PFSK-1 (cell line): ENCODE data around the gene MAP4K4.

Experiments used
- FOXP2 ChIP-seq: optimal IDR thresholded peaks from 2 replicates; pipeline ENCODE3; 2011; ENCODE audit warnings: borderline replicate concordance, control low read depth, inconsistent platforms; ENCODE audit not compliant: insufficient read depth; ENCODE audit errors: extremely low read length, extremely low read depth
- POLR2AphosphoS5 ChIP-seq: IDR thresholded peaks from 2 replicates; pipeline ENCODE4 v1.6.1; 2012; ENCODE audit warnings: low read depth, mild to moderate bottlenecking, control low read depth, low read length, moderate library complexity
- SIN3A ChIP-seq: IDR thresholded peaks from 2 replicates; pipeline ENCODE4 v1.6.1; 2012; ENCODE audit warnings: mild to moderate bottlenecking, low read length, moderate library complexity, borderline replicate concordance; ENCODE audit not compliant: insufficient read depth
- TAF1 ChIP-seq: IDR thresholded peaks from 2 replicates; pipeline ENCODE4 v1.6.1; 2012; ENCODE audit warnings: low read length, control low read depth, borderline replicate concordance; ENCODE audit not compliant: insufficient read depth
- TF ChIP-seq, protein P1 (sequence below), 2 experiments: IDR thresholded peaks; 2 replicates each; pipeline versions ENCODE4 v1.6.1 to v1.8.0; 2011 to 2012; ENCODE audit warnings: low read depth in 2 of 2, low read length in 2 of 2, control low read depth in 1 of 2, inconsistent platforms in 1 of 2, mild to moderate bottlenecking in 1 of 2, moderate library complexity in 1 of 2; ENCODE audit not compliant: insufficient read depth in 1 of 2

Gene MAP4K4

DNA sequence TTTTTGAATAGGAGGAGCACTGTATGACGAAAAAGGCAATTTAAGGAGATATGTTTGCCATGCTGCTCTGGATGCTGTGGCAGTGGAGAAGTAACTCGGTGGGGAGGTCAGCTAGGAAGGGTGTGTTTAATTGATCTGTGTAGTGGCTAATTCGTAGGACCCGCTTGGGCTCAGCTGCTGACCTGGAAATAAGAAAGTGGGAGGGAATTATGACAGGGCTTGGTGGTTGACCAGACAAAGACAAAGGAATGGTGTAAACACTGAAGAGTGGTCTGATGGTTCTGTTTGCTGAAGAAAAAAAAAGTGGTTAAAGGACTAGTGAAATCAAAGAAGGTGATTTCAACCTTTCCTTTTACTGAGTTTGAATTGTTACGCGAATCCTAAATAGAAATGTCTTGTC is 146.0 kb downstream of the MAP4K4 start:
- TF ChIP-seq POLR2AphosphoS5 (no peak), TAF1 (no peak), FOXP2 (no peak), SIN3A (no peak)
- TF ChIP-seq, protein P1, sequence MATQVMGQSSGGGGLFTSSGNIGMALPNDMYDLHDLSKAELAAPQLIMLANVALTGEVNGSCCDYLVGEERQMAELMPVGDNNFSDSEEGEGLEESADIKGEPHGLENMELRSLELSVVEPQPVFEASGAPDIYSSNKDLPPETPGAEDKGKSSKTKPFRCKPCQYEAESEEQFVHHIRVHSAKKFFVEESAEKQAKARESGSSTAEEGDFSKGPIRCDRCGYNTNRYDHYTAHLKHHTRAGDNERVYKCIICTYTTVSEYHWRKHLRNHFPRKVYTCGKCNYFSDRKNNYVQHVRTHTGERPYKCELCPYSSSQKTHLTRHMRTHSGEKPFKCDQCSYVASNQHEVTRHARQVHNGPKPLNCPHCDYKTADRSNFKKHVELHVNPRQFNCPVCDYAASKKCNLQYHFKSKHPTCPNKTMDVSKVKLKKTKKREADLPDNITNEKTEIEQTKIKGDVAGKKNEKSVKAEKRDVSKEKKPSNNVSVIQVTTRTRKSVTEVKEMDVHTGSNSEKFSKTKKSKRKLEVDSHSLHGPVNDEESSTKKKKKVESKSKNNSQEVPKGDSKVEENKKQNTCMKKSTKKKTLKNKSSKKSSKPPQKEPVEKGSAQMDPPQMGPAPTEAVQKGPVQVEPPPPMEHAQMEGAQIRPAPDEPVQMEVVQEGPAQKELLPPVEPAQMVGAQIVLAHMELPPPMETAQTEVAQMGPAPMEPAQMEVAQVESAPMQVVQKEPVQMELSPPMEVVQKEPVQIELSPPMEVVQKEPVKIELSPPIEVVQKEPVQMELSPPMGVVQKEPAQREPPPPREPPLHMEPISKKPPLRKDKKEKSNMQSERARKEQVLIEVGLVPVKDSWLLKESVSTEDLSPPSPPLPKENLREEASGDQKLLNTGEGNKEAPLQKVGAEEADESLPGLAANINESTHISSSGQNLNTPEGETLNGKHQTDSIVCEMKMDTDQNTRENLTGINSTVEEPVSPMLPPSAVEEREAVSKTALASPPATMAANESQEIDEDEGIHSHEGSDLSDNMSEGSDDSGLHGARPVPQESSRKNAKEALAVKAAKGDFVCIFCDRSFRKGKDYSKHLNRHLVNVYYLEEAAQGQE (IDR thresholded peaks at IDR 0.05; ENCODE audit: insufficient read depth in 1 of 2, low read depth in 2 of 2, low read length in 2 of 2): no peak

DNA sequence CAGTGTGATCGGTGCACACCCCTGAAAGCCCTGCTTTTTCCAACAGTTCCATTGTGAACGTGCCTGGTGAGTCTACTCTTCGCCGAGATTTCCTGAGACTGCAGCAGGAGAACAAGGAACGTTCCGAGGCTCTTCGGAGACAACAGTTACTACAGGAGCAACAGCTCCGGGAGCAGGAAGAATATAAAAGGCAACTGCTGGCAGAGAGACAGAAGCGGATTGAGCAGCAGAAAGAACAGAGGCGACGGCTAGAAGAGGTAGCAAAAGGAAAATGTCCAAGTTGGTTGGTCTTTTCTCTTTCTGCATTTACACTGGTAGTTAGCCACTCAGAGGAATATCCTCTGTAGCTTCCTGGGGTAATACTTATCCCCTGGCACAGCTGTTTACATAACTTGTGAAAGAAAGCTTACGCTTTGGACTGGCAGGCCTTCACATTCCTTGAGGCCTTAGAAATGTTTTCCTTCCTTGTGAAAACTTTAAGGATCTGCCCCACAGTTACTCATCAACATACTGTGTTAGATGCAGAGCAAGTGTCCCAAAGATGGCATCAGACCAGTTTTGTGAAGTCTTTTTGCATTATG is 146.6 kb downstream of the MAP4K4 start:
- no peak for TF ChIP-seq TAF1
- TF ChIP-seq, protein P1 (IDR thresholded peaks at IDR 0.05; ENCODE audit: insufficient read depth in 1 of 2, low read depth in 2 of 2, low read length in 2 of 2): no peak
- no peak for TF ChIP-seq SIN3A
- TF ChIP-seq FOXP2: no peak
- no peak for TF ChIP-seq POLR2AphosphoS5

DNA sequence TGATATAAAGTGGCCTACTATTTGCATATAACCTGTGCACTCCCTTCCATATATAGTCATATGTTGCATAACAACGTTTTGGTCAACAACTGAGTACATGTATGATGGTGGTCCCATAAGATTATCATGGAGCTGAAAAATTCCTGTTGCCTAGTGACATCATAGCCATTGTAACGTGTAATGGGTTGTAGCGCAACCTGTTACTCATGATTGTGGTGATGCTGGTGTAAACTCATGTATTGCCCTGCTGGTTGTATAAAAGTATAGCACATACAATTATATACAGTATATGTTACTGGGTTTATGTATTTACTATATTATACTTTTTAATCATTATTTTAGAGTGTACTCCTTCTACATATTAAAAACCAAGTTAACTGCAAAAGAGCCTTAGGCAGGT is 149.5 kb downstream of the MAP4K4 start:
- no peak for TF ChIP-seq POLR2AphosphoS5

DNA sequence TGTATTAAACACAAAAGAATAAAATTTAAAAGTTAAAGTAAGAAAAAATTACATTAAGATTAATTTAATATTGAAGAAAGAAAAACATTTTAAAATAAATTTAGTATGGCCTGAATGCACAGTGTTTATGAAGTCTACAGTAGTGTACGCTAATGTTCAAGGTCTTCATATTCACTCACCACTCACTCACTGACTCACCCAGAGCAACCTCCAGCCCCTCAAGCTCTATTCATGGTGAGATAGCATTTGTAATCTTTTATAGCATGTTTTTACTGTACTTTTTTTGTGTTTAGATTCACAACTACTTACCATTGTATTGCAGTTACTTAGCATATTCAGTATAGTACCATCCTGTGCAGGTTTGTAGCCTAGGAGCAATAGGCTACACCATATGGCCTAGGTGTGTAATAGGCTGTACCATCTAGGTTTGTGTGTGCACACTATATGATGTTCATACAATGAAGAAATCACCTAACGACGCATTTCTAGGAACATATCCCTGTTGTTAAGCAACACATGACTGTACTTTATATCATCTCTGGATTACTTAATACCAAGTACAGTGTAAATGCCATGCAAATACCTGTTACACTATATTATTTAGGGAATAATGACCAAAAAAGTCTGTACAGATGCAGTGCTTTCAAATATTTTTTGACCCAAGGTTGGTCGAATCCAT is 150.3 kb downstream of the MAP4K4 start:
- TF ChIP-seq POLR2AphosphoS5 (no peak), SIN3A (no peak)

DNA sequence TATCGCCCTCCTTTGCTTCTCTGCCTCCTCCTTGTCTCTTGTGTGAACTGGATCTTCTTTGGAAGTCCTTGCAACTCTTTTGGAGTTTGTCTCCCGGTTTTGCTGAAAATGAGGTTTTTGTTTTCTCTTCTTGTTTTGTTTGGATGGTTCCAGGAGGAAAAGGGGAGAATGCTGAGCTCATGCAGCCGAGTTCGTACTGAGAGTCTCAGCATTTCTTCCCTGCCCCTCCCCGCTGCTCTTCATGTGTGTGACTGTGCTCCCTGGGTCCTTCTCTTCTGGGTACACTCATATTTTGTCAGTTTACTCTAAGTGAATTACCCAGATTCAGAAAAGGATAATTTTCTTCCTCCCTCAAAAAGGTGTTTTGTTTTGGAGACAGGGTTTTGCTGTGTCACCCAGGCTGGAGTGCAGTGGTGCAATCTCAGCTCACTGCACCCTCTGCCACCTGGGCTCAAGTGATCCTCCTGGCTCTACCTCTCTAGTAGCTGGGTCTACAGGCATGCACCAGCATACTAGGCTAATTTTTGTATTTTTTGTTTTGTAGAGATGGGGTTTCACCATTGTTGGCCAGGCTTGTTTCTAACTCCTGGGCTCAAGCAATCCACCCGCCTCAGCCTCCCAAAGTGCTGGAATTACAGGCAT is 151.4 kb downstream of the MAP4K4 start:
- TF ChIP-seq, protein P1 (IDR thresholded peaks at IDR 0.05; ENCODE audit: insufficient read depth in 1 of 2, low read depth in 2 of 2, low read length in 2 of 2): no peak
- TF ChIP-seq POLR2AphosphoS5: no peak

DNA sequence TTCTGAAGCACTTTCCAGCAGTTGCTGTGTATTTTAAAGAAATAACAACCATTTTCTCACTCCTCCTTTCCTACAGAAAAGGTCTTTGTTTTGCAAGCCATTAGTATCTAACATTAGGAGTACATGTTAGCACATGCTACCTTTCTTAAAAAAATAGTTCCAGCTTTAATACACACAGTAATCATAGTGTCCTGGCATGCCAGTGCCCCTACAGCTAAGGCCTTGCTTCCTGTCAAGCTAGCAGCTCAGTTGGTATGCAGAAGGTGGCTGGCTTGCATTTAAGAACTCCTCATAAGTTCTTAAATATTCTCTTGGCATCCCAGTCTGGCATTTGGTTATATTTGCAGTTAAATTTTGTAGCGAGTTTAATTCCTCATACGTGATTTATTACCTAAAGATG is 152.9 kb downstream of the MAP4K4 start:
- no peak for TF ChIP-seq SIN3A
- no peak for TF ChIP-seq TAF1
- no peak for TF ChIP-seq POLR2AphosphoS5

DNA sequence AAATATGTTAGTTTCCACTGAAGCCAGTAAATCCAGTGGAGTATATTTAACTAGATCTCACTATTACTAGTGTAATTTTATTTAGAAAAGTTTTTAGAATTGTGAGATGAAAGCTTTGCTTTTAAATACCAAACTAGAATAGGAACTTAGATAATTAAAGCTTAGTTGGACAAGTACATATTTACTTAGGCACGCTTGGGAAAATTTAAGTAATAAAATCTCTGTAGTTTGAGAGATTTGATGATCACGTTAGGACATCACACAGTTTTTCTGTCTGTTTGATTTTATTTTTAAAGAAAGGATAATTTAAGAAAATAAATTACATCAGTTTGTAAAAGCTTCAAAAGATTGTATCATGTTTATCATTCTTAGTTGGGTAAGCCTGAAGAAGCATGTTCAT is 153.5 kb downstream of the MAP4K4 start:
- TF ChIP-seq TAF1: no peak
- no peak for TF ChIP-seq POLR2AphosphoS5
- no peak for TF ChIP-seq SIN3A
- TF ChIP-seq FOXP2: no peak
- TF ChIP-seq, protein P1 (IDR thresholded peaks at IDR 0.05; ENCODE audit: insufficient read depth in 1 of 2, low read depth in 2 of 2, low read length in 2 of 2): no peak
